IMR-90 (cell line): ENCODE results near the gene KLF16. TPM values are rescaled to one million over a fixed set of nuclear protein-coding genes. Genes with fewer than 3 reads are reported as not detected.
"Not testable (repeated sequence)": the region's sequence is repeated elsewhere in the genome, so short reads cannot be mapped to it uniquely, and the experiment has no call there.

Source experiments
- ATAC-seq: fragments of 200-7000 bp; cut with Tn5 transposase; 2 replicates; pipeline ENCODE4 v1.9.1; 2020; ENCODE audit warnings: low read depth, mild to moderate bottlenecking, moderate library complexity
- BruUV-seq: library from RNA; stranded (reverse); fragments of 400-500 nt; replicated peaks from 2 replicates; lab custom pipeline; 2021; lab: Mats Ljungman, UMichigan
- CTCF ChIA-PET: fragments of 300-600 bp; formaldehyde crosslinking; extraction: SDS; loops from one replicate; lab custom pipeline; 2021; ENCODE audit warnings: antibody characterized with exemption; lab: Yijun Ruan, JAX
- POLR2A ChIA-PET: fragments of 300-600 bp; sonication (Branson Sonifier 250); formaldehyde crosslinking; loops from one replicate; lab custom pipeline; 2022; ENCODE audit warnings: antibody characterized with exemption; ENCODE audit not compliant: unreplicated experiment; lab: Charles Lee
- DNase-seq: peaks from one replicate; pipeline ENCODE4 v3.0.0; 2013
- H2AFZ ChIP-seq: replicated peaks from 2 replicates; pipeline ENCODE3; 2013; ENCODE audit warnings: low read length, mild to moderate bottlenecking; ENCODE audit not compliant: poor library complexity
- H2AK5ac ChIP-seq: 2 replicates; pipeline ENCODE4 v1.6.1; 2013; ENCODE audit warnings: low read depth, low read length, inconsistent platforms
- H2AK9ac ChIP-seq: replicated peaks from 2 replicates; pipeline ENCODE3; 2013; ENCODE audit warnings: mild to moderate bottlenecking, low read depth, low read length, moderate library complexity; ENCODE audit not compliant: poor library complexity
- H2BK120ac ChIP-seq: 2 replicates; pipeline ENCODE4 v1.6.1; 2013; ENCODE audit warnings: low read depth, low read length, inconsistent platforms
- H2BK15ac ChIP-seq: 3 replicates; pipeline ENCODE4 v1.6.1; 2013; ENCODE audit warnings: low read depth, low read length, inconsistent platforms
- H2BK20ac ChIP-seq: 2 replicates; pipeline ENCODE4 v1.6.1; 2013; ENCODE audit warnings: low read depth, mild to moderate bottlenecking, inconsistent platforms, low read length, moderate library complexity
- H2BK5ac ChIP-seq: 2 replicates; pipeline ENCODE4 v1.6.1; 2013; ENCODE audit warnings: mild to moderate bottlenecking, low read depth, low read length, inconsistent platforms; ENCODE audit not compliant: poor library complexity, severe bottlenecking
- H3K14ac ChIP-seq: replicated peaks from 2 replicates; pipeline ENCODE4 v1.6.1; 2013; ENCODE audit warnings: low read depth, low read length, inconsistent platforms
- H3K18ac ChIP-seq: 2 replicates; pipeline ENCODE4 v1.6.1; 2013; ENCODE audit warnings: low read depth, low read length, control low read depth
- H3K23ac ChIP-seq: 2 replicates; pipeline ENCODE4 v1.6.1; 2013; ENCODE audit warnings: low read depth, low read length, inconsistent platforms
- H3K27ac ChIP-seq: 2 replicates; pipeline ENCODE4 v1.5.1; 2013; ENCODE audit warnings: mild to moderate bottlenecking, control low read depth, low read length; ENCODE audit not compliant: insufficient read depth
- H3K27me3 ChIP-seq: 2 replicates; pipeline ENCODE4 v1.6.1; 2013; ENCODE audit warnings: low read length; ENCODE audit not compliant: control insufficient read depth, insufficient read depth
- H3K36me3 ChIP-seq: 2 replicates; pipeline ENCODE4 v1.6.1; 2013; ENCODE audit warnings: low read length, mixed read lengths; ENCODE audit not compliant: control insufficient read depth, insufficient read depth
- H3K4ac ChIP-seq: 2 replicates; pipeline ENCODE4 v1.6.1; 2013; ENCODE audit warnings: low read depth, low read length, inconsistent platforms
- H3K4me1 ChIP-seq: 2 replicates; pipeline ENCODE4 v1.6.1; 2013; ENCODE audit warnings: low read length, mixed read lengths; ENCODE audit not compliant: control insufficient read depth, insufficient read depth
- H3K4me2 ChIP-seq: 2 replicates; pipeline ENCODE4 v1.6.1; 2013; ENCODE audit warnings: low read depth, mild to moderate bottlenecking, control low read depth, low read length, moderate library complexity
- H3K4me3 ChIP-seq: 2 replicates; pipeline ENCODE4 v1.5.1; 2013; ENCODE audit warnings: low read depth, mild to moderate bottlenecking, control low read depth, low read length, moderate library complexity; ENCODE audit not compliant: insufficient read depth
- H3K56ac ChIP-seq: 2 replicates; pipeline ENCODE4 v1.6.1; 2013; ENCODE audit warnings: low read length, inconsistent platforms; ENCODE audit not compliant: insufficient read depth; ENCODE audit errors: extremely low read depth
- H3K79me1 ChIP-seq, 2 experiments: 2 replicates each; pipeline ENCODE4 v1.6.1; 2013; ENCODE audit warnings: low read length in 2 of 2, inconsistent platforms in 1 of 2, low read depth in 1 of 2
- H3K9ac ChIP-seq: 2 replicates; pipeline ENCODE4 v1.6.1; 2013; ENCODE audit warnings: low read depth, low read length, control low read depth
- H3K9me1 ChIP-seq: 2 replicates; pipeline ENCODE4 v1.6.1; 2013; ENCODE audit warnings: low read length, inconsistent platforms; ENCODE audit not compliant: insufficient read depth
- H3K9me3 ChIP-seq: 2 replicates; pipeline ENCODE4 v1.6.1; 2013; ENCODE audit warnings: low read length; ENCODE audit not compliant: control insufficient read depth, insufficient read depth
- H4K20me1 ChIP-seq: 2 replicates; pipeline ENCODE4 v1.6.1; 2013; ENCODE audit warnings: low read length, inconsistent platforms; ENCODE audit not compliant: insufficient read depth
- H4K5ac ChIP-seq: 2 replicates; pipeline ENCODE4 v1.6.1; 2013; ENCODE audit warnings: mild to moderate bottlenecking, low read depth, low read length, control low read depth
- H4K8ac ChIP-seq, 2 experiments: 2 replicates each; pipeline ENCODE4 v1.6.1; 2013; ENCODE audit warnings: low read depth in 2 of 2, low read length in 2 of 2, control low read depth in 1 of 2, inconsistent platforms in 1 of 2
- H4K91ac ChIP-seq: 2 replicates; pipeline ENCODE4 v1.6.1; 2013; ENCODE audit warnings: low read depth, low read length, inconsistent platforms; ENCODE audit not compliant: insufficient read depth
- MAZ ChIP-seq: IDR thresholded peaks from 2 replicates; pipeline ENCODE4 v1.6.1; 2012; ENCODE audit warnings: low read depth, mild to moderate bottlenecking, low read length, improper control_type of control experiment, moderate library complexity, borderline replicate concordance
- RCOR1 ChIP-seq: IDR thresholded peaks from 2 replicates; pipeline ENCODE4 v1.6.1; 2012; ENCODE audit warnings: mild to moderate bottlenecking, low read length, improper control_type of control experiment; ENCODE audit not compliant: insufficient replicate concordance
- SMC3 ChIP-seq: fragments of 150-350 bp; IDR thresholded peaks from 2 replicates; pipeline ENCODE4 v1.6.1; 2016; ENCODE audit warnings: low read depth, mild to moderate bottlenecking, antibody characterized with exemption, low read length, moderate library complexity
- WGBS, 2 experiments: methylation state at CpG; one replicate each; pipeline versions ENCODE4 v1.1.5 to v1.1.7; 2013; ENCODE audit warnings: missing lambda C conversion rate in 2 of 2; ENCODE audit not compliant: insufficient read length in 1 of 2; ENCODE audit errors: extremely low coverage in 2 of 2; 5-methylcytosine and 5-hydroxymethylcytosine counted together
- dilution Hi-C: fragments of 300-500 bp; cut with HindIII; formaldehyde crosslinking; loops from one replicate; pipeline ENCODE4 v1.14.3; 2018; ENCODE audit warnings: low sequenced_read_pairs; ENCODE audit not compliant: unreplicated experiment
- in situ Hi-C: fragments of 300-500 bp; cut with MboI; formaldehyde crosslinking; loops from 3 replicates; pipeline ENCODE4 v1.14.3; 2019; ENCODE audit warnings: low sequenced_read_pairs, inconsistent platforms, mixed read lengths
- intact Hi-C: fragments of 100-400 bp; cut with micrococcal nuclease; formaldehyde crosslinking; loops from 2 replicates; pipeline ENCODE4 v1.10.0; 2022
- polyA plus RNA-seq, 3 experiments: library from polyadenylated mRNA; depleted of rRNA; stranded (reverse); fragments of >200 nt; gene quantifications; 2 replicates each; pipeline ENCODE4 v1.2.3, GENCODE V29; 2012; ENCODE audit warnings: low replicate concordance in 1 of 3
- total RNA-seq: library from RNA; depleted of rRNA; stranded (reverse); fragments of >200 nt; gene quantifications from 2 replicates; pipeline ENCODE4 v1.2.3, GENCODE V29; 2012

KLF16 gene
- total and polyA plus RNA-seq, 2 of the 4 experiments (the other 2 are of a cell fraction), result 0.90 to 13.1 TPM

- TF ChIP-seq RCOR1 (no peak), MAZ (peak; percentile 78; the same call in 1 of the 2 replicates), SMC3 (no peak)
These were observed 12.5 kb upstream of the KLF16 start (continued) for GRCh38 chr19:1875646-1876495.

DNA sequence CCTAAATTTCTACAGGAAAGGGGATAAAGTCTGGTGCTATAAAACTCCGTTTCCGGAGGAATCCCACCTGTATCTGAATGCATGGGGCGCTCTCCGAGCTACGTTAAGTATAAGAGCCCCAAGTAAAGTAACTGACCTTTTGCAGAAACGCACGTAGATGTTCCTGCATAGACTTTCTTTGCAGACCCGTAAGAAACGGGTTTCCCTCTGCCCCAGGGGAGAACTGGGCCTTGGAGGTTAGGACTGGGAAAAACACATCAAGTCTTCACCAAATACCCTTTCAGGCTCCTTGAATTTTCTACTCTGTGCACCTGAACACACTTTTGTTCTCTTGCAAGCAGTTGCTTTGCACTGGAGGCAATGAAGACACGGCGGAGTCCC, 11.9 kb upstream of the KLF16 start:
- H3K9me1 ChIP-seq, dilution Hi-C loops, DNase-seq, H2BK20ac ChIP-seq, H3K18ac ChIP-seq, H4K91ac ChIP-seq, H2BK120ac ChIP-seq, ATAC-seq, intact Hi-C loops, H2AFZ ChIP-seq, H3K27me3 ChIP-seq, POLR2A ChIA-PET, BruUV-seq, H4K5ac ChIP-seq, in situ Hi-C loops, H2BK15ac ChIP-seq, H3K9me3 ChIP-seq, H3K56ac ChIP-seq: not testable (repeated sequence)
- H3K9ac ChIP-seq, result peak overlapping the region; percentile 83
- H3K4me1 ChIP-seq, result peaks cover 12% of the 10 kb centered on the region
- H3K79me1 ChIP-seq, result peaks cover 9 to 51% of the 10 kb centered on the region in 2 experiments; a peak in 3 of 4 replicates
- H3K4me2 ChIP-seq, result peak overlapping the region; percentile 82
- H2BK5ac ChIP-seq, result peak overlapping the region; percentile 74
- peak overlapping the region; percentile 48 for H2AK9ac ChIP-seq
- H3K27ac ChIP-seq, result peak overlapping the region; percentile 85
- H4K8ac ChIP-seq, result peak overlapping the region; percentile 22 to 71; a peak in 2 of 4 replicates
- peak overlapping the region; percentile 94; the same call in 1 of the 2 replicates for H2AK5ac ChIP-seq
- peaks cover 19% of the 10 kb centered on the region for H3K36me3 ChIP-seq
- WGBS, 2 experiments, result 0% methylated on average over 2 of the region's 11 CpGs; no CpG with 5 or more reads in 1 of the 2 experiments
- H3K14ac ChIP-seq, result peak overlapping the region; percentile 91; the same call in 1 of the 2 replicates
- H3K4ac ChIP-seq, result peak overlapping the region; percentile 80; the same call in 1 of the 2 replicates
- peaks cover 43% of the 10 kb centered on the region for H4K20me1 ChIP-seq
- CTCF ChIA-PET, result interaction anchor here (0.7 to 1.1 kb wide), 2 partner anchors 11 to 138 kb away, joined by 3 to 4 read pairs; no protein-coding TSS in a partner anchor
- H3K4me3 ChIP-seq, result peak overlapping the region; percentile 90
- H3K23ac ChIP-seq, result peak overlapping the region; percentile 97
